Activated CD4-positive, alpha-beta T cell treated with anti-CD3 and anti-CD28 coated beads, Interleukin-2, amount 50 U/mL, for 4 hours (primary cell): ENCODE measurements around the gene COL19A1.

ENCODE experiments used
- DNase-seq, 2 experiments: peaks; one replicate each; pipeline ENCODE4 v3.0.0-alpha.2; 2020

COL19A1 gene

DNA sequence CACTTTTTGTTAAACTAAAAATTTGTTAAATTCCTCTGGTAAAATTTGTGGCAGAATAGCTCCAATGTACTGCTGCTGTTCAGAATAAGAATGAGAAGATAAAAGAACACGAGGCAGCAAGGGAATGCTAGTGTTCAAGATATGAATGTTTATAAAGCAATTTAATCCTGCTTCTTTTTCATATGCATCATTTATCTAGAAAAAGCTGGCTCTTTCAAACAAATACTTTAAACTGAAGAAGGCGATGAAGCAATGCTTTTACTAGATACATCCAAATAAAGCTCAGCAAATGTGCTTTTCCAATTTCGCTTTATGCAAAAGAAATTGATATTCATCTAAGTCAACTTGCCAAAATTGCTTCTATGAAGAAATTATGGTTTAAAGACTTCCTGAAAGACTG lies 370.0 kb downstream of the COL19A1 start:
- no peak for DNase-seq

DNA sequence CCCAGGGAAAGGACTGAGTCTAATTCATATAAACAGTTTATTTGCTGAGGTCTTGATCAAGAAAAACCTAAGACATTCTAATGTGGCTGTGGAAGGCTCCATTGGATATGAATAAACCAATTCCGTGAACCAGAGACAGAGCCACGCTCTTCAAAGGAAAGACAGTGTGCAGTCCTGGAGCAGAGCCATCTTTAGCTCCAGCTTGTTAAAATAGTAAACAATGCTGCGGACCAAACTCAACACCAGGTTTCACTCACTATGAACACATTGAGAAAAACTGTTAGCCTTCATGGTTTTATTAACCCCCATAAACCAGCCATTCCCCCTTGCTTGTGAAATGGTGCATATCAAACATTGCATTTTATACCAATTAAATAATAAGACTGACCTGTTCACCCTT lies 374.7 kb downstream of the COL19A1 start:
- no peak for DNase-seq

GRCh38 chr6:70241991-70242420 lies 375.6 kb downstream of the COL19A1 start:
- DNase-seq: no peak

GRCh38 chr6:70246118-70246517 lies 379.8 kb downstream of the COL19A1 start:
- DNase-seq: no peak

DNA sequence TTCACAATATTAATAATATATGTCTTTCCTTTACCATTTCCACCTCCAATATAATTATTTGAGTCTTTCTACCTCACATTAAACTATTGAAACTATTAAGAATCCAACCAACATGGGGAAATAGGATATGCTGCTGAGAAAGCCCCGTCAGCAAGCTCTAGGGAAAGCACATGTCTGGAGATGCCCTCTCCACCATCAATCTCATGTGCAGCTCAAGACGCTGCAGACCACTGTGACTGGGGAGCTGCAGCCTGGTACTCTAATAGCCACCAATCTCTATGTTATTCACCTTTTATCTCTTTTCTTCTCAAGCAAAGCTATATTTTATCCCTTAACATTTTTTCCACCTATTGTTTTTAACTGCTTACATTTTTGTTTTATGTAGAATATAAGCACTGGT lies 386.2 kb downstream of the COL19A1 start:
- no peak for DNase-seq

- no peak for DNase-seq
These were observed 387.6 kb downstream of the COL19A1 start for GRCh38 chr6:70253923-70254322.

GRCh38 chr6:70254784-70255183 lies 388.4 kb downstream of the COL19A1 start:
- no peak for DNase-seq

GRCh38 chr6:70257768-70258273 lies 391.5 kb downstream of the COL19A1 start:
- no peak for DNase-seq

DNA sequence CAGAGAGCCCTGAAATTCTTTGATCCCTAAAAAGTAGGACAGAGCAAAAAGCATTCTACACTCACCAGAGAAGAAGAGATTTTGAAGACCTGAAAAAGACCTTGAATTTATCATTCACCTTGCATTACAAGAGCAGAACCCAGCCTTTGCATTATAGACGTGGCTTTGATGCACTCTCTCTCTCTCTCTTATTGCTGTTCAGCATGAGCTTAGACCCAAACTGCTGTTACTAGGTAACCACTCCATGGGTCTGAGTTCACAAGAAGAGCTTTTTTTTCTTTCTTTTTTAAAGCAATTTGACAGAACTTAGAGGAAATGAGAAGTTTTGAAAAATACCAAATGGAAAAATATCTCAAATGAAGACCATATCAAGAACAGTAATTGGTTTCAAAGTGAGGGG lies 392.1 kb downstream of the COL19A1 start:
- no peak for DNase-seq
